ENCODE results near the gene TBCB.
"Not testable (repeated sequence)": the region's sequence is repeated elsewhere in the genome, so short reads cannot be mapped to it uniquely, and the experiment has no call there.

TBCB gene

DNA sequence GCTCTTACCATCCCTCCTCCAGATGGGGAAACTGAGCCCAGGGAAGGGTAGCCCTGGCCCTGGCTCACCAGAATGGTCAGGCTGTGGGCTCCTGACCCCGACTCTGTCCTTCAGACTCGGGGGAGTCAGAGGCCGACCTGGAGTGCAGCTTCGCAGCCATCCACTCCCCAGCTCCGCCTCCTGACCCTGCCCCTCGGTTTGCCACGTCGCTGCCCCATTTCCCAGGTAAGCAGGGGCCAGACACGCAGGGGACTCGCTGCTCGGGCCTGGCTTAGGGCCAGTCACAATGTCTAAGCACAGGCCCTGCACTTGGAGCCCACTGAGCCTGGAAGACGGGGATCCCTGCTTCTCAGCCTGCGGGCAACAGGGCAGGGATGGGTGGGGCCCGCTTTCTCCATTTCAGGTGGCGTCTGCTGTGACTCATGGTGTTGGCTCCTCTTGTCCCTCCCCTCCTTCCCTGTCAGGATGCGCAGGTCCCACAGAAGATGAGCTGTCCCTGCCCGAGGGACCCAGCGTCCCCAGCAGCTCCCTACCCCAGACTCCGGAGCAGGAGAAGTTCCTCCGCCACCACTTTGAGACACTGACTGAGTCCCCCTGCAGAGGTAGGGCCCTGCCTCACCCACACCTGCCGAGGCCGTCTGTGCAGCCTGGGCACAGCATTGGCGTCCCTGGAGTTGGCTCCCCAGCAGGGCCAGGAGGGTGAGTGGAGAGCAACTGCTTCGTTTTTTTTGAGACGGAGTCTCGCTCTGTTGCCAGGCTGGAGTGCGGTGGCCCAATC lies 13.5 kb upstream of the TBCB start:
- no peak for DNase-seq (ENCODE audit: low read depth, low spot score)

DNA sequence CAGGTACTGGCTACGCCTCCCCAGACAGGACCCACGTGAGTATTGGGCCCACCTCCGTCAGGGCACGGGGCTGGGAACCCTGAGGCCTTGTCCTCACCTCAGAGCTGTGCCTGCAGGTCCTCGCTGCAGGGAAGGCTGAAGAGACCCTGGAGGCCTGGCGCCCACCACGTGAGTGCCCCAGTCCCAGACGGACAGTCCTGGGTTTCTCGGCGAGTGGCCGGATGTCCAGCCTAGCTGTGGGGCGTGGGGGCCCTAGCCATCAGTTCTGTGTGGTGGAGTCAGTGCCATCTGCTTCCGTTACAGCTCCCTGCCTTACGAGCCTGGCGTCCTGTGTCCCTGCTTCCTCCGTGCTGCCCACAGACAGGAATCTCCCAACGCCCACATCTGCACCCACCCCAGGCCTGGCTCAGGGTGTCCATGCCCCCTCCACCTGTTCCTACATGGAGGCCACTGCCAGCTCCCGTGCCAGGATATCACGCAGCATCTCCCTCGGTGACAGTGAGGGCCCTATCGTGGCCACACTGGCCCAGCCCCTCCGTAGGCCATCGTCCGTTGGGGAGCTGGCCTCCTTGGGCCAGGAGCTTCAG lies 12.1 kb upstream of the TBCB start:
- no peak for DNase-seq (ENCODE audit: low read depth, low spot score)

DNA sequence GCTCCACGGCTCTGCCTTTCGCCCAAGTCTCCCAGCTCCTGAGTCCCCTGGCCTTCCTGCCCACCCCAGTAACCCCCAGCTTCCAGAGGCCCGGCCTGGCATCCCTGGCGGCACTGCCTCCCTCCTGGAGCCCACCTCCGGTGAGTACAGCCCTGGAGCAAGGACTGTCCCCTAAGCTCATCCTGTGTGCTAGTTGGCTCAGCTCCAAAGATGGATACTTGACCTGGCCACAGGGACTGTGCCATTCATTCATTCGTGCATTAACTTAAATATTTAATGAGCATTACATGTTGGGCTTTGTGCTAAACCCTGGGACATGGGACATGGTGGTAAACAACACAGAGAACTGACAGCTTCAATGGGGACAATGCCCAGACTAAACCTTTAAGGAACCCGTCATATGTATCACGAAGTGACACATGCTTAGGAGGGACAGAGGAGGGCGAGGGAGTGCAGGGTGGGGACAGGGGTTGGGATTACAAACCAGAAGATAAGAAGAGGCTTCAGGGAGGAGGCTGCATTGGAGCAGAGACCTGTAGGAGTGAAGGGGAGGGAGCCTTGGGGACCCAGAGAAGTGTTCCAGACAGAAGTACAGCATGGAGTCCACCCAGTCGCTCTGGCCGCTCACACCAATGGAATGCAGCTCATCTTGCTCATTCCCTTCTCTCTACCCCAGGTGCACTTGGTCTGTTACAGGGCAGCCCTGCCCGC lies 11.3 kb upstream of the TBCB start:
- DNase-seq (ENCODE audit: low read depth, low spot score), result no peak

DNA sequence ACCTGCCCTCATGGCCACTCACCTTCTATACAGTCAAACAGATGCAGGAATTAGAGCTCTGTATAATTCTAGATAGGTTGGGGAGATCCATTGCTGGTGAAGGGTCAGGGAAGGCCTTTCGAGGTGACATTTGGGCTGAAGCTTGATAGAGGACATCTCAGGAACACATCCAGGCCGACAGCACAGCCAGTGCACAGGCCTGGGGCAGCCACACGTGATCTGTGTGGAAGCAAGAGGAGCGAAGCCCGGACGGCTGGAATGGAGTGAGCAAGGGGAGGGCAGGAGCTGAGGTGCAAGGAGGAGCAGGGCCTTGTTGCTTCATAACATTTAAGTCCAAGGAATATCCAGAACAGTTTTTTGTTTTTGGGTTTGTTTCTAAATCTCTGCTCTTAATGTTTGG lies 8.8 kb upstream of the TBCB start:
- DNase-seq (ENCODE audit: low read depth, low spot score), result no peak

DNA sequence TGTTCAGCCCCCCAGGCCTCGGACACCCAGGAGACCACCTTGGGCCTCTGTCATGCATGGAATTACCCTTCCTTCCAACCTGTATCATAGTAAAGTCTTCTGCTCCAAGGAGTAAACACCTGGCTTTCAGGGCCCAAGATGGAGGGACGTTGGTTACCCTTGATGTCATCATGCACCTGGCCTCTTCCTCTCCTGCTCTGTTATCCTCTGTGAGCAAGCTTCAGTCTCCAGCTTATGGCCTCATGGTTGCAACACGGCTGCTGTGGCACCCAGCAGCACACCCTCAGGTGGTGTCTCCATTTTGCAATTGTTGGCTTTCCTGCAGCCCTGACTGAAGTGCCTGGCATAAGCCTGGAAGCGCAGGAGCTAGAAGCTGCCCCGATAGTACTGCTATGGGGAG lies 8.3 kb upstream of the TBCB start:
- DNase-seq (ENCODE audit: low read depth, low spot score), result no peak

DNA sequence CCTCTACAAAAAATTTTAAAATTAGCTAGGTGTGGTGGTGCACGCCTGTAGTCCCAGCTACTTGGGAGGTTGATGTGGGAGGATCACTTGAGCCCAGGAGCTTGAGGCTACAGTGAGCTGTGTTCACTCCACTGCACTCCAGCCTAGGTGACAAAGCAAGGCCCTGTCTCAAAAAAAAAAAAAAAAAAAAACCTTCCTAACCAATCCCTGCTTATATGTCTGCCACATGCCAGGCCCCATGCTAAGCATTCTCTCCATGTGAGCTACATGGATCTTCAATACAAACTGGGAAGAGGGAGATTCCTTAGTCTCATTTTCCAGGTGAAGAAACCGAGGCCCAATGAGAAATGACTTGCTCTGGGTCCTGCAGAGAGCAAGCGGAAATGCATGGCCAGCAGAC lies 6.6 kb upstream of the TBCB start:
- no peak for DNase-seq (ENCODE audit: low read depth, low spot score)

DNA sequence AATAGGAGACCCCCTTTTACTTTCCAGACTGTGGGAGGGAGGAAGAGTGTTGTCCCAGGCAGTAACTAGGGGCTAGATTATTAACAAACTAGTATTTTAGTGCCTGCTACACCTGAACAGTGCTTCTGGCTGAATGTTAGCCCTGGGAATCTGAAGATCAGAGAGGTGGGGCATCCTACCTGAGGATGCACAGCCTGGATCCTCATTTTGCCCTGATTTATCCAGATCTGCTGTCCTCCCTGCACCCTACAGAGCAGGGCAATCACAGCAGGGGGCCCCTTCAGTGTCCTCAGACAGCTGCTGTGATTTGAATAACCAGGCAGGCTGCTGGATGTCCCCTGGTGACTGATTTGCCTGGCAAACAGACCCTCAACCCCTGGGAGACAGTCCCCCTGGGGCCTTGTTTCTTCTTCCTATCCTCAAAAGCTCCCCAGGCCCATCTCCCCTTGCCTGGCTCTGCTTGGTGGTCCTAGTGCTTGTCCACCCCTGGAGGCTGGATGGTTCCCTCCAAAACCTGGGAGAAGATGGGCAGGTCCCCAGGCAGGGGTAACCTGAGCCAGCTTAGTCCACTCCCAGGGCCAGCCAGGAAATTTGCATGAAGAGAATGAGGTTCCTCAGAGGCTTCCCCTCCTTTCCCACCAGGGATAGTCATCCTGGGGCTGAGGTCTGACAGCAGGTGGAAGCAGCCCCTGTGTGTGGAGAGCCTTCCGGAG lies 4.6 kb upstream of the TBCB start, which contains the start of gene OVOL3:
OVOL3 (plus strand) TSS at position 657 of the 713 bp plus-strand sequence. CDS start 60 bp downstream, outside the sequence.
- DNase-seq (ENCODE audit: low read depth, low spot score), result no peak

DNA sequence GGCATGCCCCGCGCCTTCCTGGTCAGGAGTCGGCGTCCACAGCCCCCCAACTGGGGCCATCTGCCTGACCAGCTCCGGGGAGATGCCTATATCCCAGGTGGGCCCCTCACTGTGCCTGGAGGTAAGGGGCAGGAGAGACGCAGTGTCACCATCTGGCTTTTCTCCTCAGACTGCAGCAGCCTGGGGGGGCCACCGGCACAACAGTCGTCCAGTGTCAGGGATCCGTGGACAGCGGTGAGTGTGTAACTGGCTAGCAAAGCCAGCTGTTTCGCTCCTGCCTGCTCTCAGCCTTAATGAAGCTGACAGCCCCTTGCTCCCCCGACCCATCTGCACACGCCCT lies 4.1 kb upstream of the TBCB start:
- DNase-seq (ENCODE audit: low read depth, low spot score), result no peak

DNA sequence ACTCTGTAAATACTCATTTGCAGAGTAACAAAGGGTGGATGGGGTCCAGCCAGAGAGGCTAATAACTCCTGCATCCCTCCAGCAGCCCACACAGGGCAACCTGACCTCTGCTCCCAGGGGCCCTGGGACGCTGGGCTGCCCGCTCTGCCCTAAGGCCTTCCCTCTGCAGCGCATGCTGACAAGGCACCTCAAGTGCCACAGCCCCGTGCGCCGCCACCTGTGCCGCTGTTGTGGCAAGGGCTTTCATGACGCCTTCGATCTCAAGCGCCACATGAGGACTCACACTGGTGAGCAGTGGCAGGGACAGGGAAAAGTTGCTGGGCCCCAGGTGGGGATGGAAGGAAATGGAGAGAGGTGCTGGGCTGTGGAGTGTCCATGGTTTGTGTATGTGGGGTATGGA lies 2.6 kb upstream of the TBCB start:
- no peak for DNase-seq (ENCODE audit: low read depth, low spot score)

DNA sequence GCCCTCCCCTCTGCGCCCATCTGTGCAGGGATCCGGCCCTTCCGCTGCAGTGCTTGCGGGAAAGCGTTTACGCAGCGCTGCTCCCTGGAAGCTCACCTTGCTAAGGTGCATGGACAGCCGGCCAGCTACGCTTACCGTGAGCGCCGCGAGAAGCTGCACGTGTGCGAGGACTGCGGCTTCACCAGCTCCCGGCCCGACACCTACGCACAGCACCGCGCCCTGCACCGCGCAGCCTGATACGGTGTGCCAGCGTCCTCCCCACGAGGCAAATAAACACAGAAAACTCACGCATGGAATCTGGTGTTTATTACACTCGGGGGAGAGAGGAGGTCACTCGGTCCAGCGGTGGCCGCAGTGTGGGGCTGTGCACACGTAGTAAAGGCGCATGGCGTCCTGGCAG lies 1.8 kb upstream of the TBCB start:
- no peak for DNase-seq (ENCODE audit: low read depth, low spot score)

DNA sequence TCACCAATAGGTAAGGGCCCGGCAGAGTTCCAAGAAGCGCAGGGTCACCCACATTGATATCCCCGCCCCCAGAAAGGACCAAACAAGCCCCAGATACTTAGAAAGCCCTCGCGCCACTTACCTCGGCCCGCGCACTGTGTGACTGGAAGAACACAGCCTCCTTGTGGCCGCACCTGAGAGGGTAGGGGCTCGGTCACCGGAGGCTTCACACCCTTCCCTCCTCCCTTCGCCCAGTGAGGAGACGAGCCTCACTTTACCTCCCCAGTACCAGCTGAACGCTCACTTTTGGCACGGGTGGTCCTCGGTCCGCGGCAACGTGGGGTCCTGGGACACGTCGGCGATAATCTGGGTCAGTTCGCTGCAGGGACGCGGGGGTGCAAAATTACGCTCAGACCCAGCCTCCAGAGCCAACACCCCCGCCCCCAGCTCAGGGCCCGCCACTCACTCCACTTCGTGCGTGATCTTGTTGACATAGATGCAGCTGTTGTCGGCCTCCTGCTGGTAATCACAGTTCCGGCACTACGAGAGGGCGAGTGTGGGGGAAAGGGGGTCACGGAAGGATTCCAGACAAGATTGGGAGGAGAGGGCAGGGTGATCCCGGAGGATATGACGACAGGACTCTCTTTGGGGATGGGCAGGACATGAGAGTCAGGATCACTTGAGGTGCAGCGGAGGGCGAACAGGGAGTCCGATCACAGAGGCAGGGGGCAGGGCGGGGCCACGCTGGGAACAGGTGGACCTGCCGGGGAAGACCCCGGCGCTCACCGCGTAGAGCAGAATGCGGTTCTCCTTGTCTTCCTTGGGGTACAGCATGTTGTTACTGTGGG lies 1.2 kb upstream of the TBCB start:
- DNase-seq (ENCODE audit: low read depth, low spot score), result no peak

DNA sequence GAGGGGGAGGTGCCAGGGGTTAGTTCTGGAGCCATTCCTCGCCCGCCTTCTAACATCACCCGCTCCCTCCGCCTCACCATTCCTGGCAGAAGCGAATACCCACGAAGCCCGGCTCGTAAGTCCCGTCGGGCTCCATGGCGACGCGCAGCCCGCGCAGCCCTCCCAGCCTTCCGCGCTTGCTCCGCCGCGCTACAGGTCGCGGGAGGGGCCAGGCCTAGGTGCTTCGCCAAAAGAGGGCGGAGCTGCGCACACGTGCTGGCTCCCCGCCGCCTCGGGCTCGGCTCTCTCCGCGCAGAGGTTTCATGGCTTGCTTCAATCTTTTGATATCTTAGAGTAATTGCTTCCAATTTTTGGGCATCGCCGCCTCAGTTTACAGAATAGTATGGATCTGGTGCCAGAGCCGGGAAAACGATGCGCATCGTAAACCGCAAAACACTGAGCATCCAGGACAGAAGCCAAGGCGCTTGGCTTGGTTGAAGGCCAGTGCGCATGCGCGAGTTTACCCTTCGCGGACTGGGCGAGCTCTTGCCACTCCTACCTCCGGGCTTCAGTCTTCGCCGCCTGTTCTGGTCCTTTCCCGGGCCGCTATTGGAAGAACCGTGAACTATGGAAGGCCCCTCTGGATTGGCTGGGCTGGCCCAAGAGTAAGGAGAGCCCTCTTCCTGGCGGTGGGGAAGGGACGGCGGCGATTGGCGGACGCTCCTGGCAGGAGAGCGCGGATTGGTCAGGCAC lies 381 bp upstream of the TBCB start, which contains the start of gene POLR2I:
POLR2I (minus strand) TSS at position 155 of the 732 bp plus-strand sequence; CDS start at position 136, 19 bp downstream.
- DNase-seq (ENCODE audit: low read depth, low spot score), result peak; percentile 92

DNA sequence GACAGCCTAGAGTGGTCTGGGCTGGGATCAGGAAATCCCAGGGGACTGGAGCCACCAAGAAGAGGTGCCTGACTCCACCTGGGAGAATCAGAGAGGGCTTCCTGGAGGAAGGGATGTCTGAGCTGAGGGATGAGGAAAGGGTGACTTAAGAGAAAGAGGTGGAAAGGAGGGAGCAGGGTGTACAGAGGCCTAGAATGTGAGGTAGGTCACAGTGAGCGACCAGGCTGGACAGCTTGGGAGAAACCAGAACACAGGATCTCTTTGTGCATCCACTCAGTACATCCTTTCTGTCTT lies 1.0 kb downstream of the TBCB start:
- DNase-seq (ENCODE audit: low read depth, low spot score), result no peak

DNA sequence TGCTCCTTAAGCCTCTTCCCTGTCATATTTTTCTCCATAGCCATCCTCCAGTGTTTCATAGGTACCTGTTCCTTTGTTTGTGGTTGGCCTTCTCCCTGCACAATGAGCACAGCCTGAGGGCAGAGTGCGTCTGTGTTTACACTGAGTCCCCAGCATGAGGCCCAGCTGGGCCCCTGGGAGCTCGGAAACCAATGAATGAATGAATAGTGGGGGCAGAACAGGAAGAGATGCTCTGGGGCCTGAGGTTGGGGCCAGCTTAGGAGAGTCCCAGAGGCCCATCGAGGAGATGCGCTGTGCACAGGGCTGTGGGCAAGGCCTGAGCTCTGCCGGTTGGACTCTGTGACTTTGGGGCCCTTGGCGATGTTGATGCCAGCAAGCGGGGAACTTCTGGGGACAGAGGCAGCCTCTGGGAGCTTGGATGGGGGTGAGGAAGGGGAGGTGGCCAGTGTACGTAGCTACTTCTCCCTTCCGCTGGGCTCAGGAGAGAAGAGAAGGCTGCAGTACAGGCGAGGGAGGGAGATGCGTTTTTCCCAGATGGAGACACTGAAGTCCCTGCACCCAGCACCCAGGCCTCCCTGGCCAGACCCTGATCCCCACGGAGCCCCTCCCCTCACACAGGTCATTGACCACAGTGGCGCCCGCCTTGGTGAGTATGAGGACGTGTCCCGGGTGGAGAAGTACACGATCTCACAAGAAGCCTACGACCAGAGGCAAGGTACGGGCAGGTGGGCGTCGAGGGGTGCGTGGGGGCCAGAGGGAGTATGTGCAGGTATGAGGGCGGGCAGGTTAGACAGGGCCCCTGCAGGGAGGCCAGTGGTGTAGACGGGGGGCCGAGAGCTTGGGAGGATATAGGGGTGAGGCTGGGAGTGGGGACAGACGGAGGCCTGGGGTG lies 5.1 kb downstream of the TBCB start:
- no peak for DNase-seq (ENCODE audit: low read depth, low spot score)

DNA sequence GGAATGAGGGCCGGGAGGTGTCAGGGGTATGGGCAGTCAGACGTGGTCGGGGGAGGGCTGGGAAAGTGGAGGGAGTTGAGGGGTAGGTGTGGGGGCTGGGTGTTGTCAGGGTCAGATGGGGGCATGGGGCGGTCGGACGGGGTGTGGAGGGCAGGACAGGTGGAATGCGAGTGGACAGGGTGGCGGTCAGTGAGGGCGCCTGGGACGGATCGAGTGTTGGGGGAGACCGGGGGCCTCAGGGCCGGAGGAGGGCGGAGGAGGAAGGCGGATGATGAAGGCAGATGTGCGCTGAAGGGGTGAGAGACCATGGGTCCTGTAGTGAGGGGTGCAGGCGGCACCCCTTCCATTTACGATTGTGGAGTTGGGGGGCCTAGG lies 5.7 kb downstream of the TBCB start:
- DNase-seq (ENCODE audit: low read depth, low spot score), result no peak

DNA sequence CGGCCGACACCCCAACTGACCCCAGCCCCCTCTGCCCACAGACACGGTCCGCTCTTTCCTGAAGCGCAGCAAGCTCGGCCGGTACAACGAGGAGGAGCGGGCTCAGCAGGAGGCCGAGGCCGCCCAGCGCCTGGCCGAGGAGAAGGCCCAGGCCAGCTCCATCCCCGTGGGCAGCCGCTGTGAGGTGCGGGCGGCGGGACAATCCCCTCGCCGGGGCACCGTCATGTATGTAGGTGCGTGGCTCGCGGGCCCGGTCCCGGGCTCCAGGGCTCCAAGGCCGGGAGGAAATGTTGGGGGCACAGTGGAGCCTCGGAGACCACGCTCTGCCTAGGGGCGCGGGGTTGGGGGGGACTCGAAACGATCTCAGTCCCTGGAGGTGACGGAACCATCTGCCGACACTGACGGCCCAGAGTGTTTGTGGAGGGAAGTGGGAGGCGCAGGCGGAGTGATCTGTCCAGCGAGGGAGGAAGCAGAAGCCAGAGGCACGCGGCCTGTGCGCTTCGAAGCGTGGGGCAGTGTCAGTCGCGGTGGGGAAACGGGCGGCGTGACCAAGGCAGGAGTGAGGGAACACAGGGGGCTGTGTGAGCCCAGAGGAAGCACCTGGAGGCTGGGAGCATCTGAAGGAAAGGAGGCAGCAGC lies 6.3 kb downstream of the TBCB start:
- DNase-seq (ENCODE audit: low read depth, low spot score), result no peak

DNA sequence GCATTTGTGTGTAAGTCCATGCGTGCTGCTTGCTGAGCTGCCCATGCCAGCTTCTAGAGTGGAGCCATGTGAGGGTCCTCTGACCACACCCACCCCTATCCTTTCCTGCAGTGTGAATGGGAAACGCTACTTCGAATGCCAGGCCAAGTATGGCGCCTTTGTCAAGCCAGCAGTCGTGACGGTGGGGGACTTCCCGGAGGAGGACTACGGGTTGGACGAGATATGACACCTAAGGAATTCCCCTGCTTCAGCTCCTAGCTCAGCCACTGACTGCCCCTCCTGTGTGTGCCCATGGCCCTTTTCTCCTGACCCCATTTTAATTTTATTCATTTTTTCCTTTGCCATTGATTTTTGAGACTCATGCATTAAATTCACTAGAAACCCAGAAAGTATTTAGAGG lies 10.3 kb downstream of the TBCB start:
- no peak for DNase-seq (ENCODE audit: low read depth, low spot score)

DNA sequence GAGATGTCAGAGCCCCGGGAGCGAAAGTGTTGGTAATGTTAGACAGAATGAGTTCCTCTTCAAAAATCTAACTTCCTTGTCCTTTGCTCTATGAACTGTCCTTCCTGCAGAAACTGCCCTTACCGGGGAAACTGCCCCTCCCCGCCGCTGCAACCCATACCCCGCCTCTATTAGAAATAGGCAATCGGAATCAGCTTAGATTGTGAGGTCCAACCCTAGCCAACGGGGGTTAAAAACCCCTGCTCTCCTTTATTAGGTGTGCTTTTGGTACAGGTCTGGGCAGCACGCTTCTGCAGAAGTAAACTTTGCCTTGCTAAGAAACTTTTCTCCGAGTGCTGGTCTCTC lies 13.1 kb downstream of the TBCB start:
- DNase-seq (ENCODE audit: low read depth, low spot score), result no peak

DNA sequence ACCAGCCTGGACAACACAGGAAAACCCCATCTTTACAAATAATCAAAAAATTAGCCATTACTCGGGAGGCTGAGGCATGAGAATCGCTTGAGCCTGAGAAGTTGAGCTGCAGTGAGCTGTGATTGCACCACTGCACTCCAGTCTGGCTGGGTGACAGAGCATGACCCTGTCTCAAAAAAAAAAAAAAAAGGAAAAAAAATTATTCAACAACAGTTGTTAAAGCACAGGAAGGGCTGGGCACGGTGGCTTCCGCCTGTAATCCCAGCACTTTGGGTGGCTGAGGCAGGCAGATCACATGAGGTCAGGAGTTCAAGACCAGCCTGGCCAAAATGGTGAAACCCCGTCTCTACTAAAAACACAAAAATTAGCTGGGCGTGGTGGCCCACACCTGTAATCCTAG lies 16.0 kb downstream of the TBCB start:
- not testable (repeated sequence) for DNase-seq (ENCODE audit: low read depth, low spot score)

Measured in activated naive CD8-positive, alpha-beta T cell treated with anti-CD3 and anti-CD28 coated beads, Interleukin-2, amount 50 U/mL, for 16 hours (primary cell).